Stomach (tissue), 9 donors: Measurements from ENCODE around the gene VCP. TPM values are rescaled to one million over a fixed set of nuclear protein-coding genes. Genes with fewer than 3 reads are reported as not detected.
A peak's percentile ranks its signal among the peaks of the same experiment; 100 is the strongest.

Source experiments
- DNase-seq, 2 donors: peaks; one replicate each; pipeline versions ENCODE4 v3.0.0 to v3.0.0-alpha.2; 2013 to 2019
- H3K27ac ChIP-seq, 5 donors: fragments of 200-600 bp in 4 of 5; sonication (generic) in 4 of 5; one replicate each; pipeline ENCODE4 v1.5.1; 2013 to 2019; ENCODE audit warnings: mild to moderate bottlenecking in 1 of 5, moderate library complexity in 1 of 5
- H3K27me3 ChIP-seq, 3 donors: fragments of 200-600 bp; sonication (generic); one replicate each; pipeline ENCODE4 v1.5.1; 2017 to 2019; ENCODE audit warnings: mixed run types in 1 of 3
- H3K36me3 ChIP-seq, 4 donors: fragments of 200-600 bp; sonication (generic); 1 replicate in 3 of 4; 2 replicates in 1 of 4; pipeline ENCODE4 v1.5.1; 2016 to 2019
- H3K4me1 ChIP-seq, 4 donors: fragments of 200-600 bp; sonication (generic); one replicate each; pipeline ENCODE4 v1.5.1; 2016 to 2019
- H3K4me3 ChIP-seq, 4 donors: fragments of 200-600 bp; sonication (generic) in 3 of 4; one replicate each; pipeline ENCODE4 v1.5.1; 2016 to 2019; ENCODE audit warnings: mild to moderate bottlenecking in 1 of 4
- H3K9me3 ChIP-seq, 4 donors: fragments of 200-600 bp; sonication (generic); one replicate each; pipeline ENCODE4 v1.5.1; 2016 to 2019
- CTCF ChIP-seq, 7 experiments: fragments of 450-650 bp in 4 of 7; fragments of 200-600 bp in 3 of 7; sonication (generic) in 3 of 7; IDR thresholded peaks; one replicate each; pipeline ENCODE4 v1.5.1; 2016 to 2019; ENCODE audit warnings: antibody characterized with exemption in 7 of 7, control low read depth in 2 of 7, mild to moderate bottlenecking in 1 of 7
- EP300 ChIP-seq: sonication (generic); formaldehyde crosslinking; IDR thresholded peaks from one replicate; pipeline ENCODE4 v1.6.1; 2017; ENCODE audit warnings: antibody characterized with exemption
- POLR2A ChIP-seq, 4 donors: fragments of 450-650 bp; IDR thresholded peaks; one replicate each; pipeline ENCODE4 v1.6.1; 2016; ENCODE audit warnings: antibody characterized with exemption in 4 of 4, control low read depth in 2 of 4, mild to moderate bottlenecking in 1 of 4, moderate library complexity in 1 of 4
- POLR2AphosphoS5 ChIP-seq, 3 donors: sonication (generic); formaldehyde crosslinking; IDR thresholded peaks; one replicate each; pipeline ENCODE4 v1.6.1; 2016; ENCODE audit warnings: antibody characterized with exemption in 3 of 3
- WGBS, 5 donors: extraction: QIAGEN DNeasy Blood & Tissue Kit in 3 of 5; methylation state at CpG; one replicate each; pipeline versions ENCODE4 v1.1.5 to v1.1.7; 2013 to 2018; 5-methylcytosine and 5-hydroxymethylcytosine counted together
- intact Hi-C: fragments of 100-400 bp; cut with DNase I; formaldehyde crosslinking; loops from one replicate; pipeline ENCODE4 v1.15.1; 2023; ENCODE audit warnings: low total_unique reads
- polyA plus RNA-seq, 3 donors: library from polyadenylated mRNA; stranded (reverse); fragments of 200-250 nt; gene quantifications; one replicate each; pipeline ENCODE4 v1.2.3, GENCODE V29; 2013
- total RNA-seq, 5 donors: library from RNA; depleted of rRNA; stranded (reverse); fragments of >200 nt; gene quantifications; one replicate each; pipeline versions ENCODE4 v1.1.0 to v1.2.3, GENCODE V29; 2014 to 2016
- donor health status: healthy with polysubstance abuse.
- donor health status: Bipolar disorder and iron deficiency.
- donor health status: healthy.

VCP gene
- total and polyA plus RNA-seq, 8 donors: 53.2 to 238 (median 113) TPM

- Histone ChIP-seq H3K4me3 (no peak overlapping the region), H3K36me3 (peaks cover 37 to 58% (median 54%) of the 10 kb centered on the region in 4 donors), H3K9me3 (no peaks in the 10 kb centered on the region), H3K27ac (no peak overlapping the region), H3K27me3 (no peaks in the 10 kb centered on the region), H3K4me1 (peaks cover 25 to 54% (median 42%) of the 10 kb centered on the region in 4 donors)
- DNase-seq: no peak
- intact Hi-C loops: no loop called here
- 93 to 95% (median 94%) methylated on average over 13 of the region's 13 CpGs for WGBS, 5 donors
- TF ChIP-seq CTCF (IDR thresholded peaks at IDR 0.05) (no peak), POLR2A (IDR thresholded peaks at IDR 0.05) (no peak), POLR2AphosphoS5 (IDR thresholded peaks at IDR 0.05) (no peak), EP300 (no peak)
These were observed 33.3 kb upstream of the VCP start for GRCh38 chr9:35105571-35106342.

- WGBS, 5 donors: 90 to 93% (median 91%) methylated on average over 12 of the region's 12 CpGs
- DNase-seq: no peak
- H3K9me3 ChIP-seq: no peaks in the 10 kb centered on the region
- H3K27me3 ChIP-seq: no peaks in the 10 kb centered on the region
- no peak overlapping the region for H3K4me3 ChIP-seq
- H3K4me1 ChIP-seq: peaks cover 19 to 52% (median 36%) of the 10 kb centered on the region in 4 donors
- no peak for TF ChIP-seq POLR2AphosphoS5 (IDR thresholded peaks at IDR 0.05)
- no peak for TF ChIP-seq CTCF (IDR thresholded peaks at IDR 0.05)
- no peak for TF ChIP-seq EP300
- TF ChIP-seq POLR2A (IDR thresholded peaks at IDR 0.05): no peak
- H3K36me3 ChIP-seq: peaks cover 43 to 64% (median 60%) of the 10 kb centered on the region in 4 donors
- intact Hi-C loops: no loop called here
- no peak overlapping the region for H3K27ac ChIP-seq
These were observed 32.7 kb upstream of the VCP start for GRCh38 chr9:35105126-35105525.

GRCh38 chr9:35104586-35104985 lies 32.2 kb upstream of the VCP start:
- H3K27me3 ChIP-seq: no peaks in the 10 kb centered on the region
- 89 to 94% (median 91%) methylated on average over 4 of the region's 4 CpGs for WGBS, 5 donors
- H3K4me1 ChIP-seq: peaks cover 18 to 46% (median 32%) of the 10 kb centered on the region in 4 donors
- peaks cover 46 to 70% (median 66%) of the 10 kb centered on the region in 4 donors for H3K36me3 ChIP-seq
- no peak overlapping the region for H3K4me3 ChIP-seq
- TF ChIP-seq EP300: no peak
- TF ChIP-seq CTCF (IDR thresholded peaks at IDR 0.05): no peak
- TF ChIP-seq POLR2AphosphoS5 (IDR thresholded peaks at IDR 0.05): no peak
- TF ChIP-seq POLR2A (IDR thresholded peaks at IDR 0.05): no peak
- H3K9me3 ChIP-seq: no peaks in the 10 kb centered on the region
- intact Hi-C loops: no loop called here
- H3K27ac ChIP-seq: peak overlapping the region in 2 of 5 donors; percentile 89
- no peak for DNase-seq

GRCh38 chr9:35103660-35104191 lies 31.3 kb upstream of the VCP start:
- no peak for DNase-seq
- peak overlapping the region; percentile 72 to 90 (median 80) for H3K4me3 ChIP-seq
- no peaks in the 10 kb centered on the region for H3K27me3 ChIP-seq
- 31 to 40% (median 38%) methylated on average over 5 of the region's 5 CpGs for WGBS, 5 donors
- H3K27ac ChIP-seq: peak overlapping the region; percentile 81 to 91 (median 89)
- intact Hi-C loops: no loop called here
- H3K9me3 ChIP-seq: no peaks in the 10 kb centered on the region
- H3K4me1 ChIP-seq: peaks cover 18 to 38% (median 28%) of the 10 kb centered on the region in 4 donors
- peaks cover 46 to 75% (median 71%) of the 10 kb centered on the region in 4 donors for H3K36me3 ChIP-seq
- no peak for TF ChIP-seq EP300
- TF ChIP-seq POLR2AphosphoS5 (IDR thresholded peaks at IDR 0.05): no peak
- no peak for TF ChIP-seq CTCF (IDR thresholded peaks at IDR 0.05)
- TF ChIP-seq POLR2A (IDR thresholded peaks at IDR 0.05): no peak
